GM12878 (cell line): Measurements from ENCODE around the gene FGD5. TPM values are rescaled to one million over a fixed set of nuclear protein-coding genes. Genes with fewer than 3 reads are reported as not detected.

Experiments
- ATF7 ChIP-seq: fragments of 450-650 bp; IDR thresholded peaks from 2 replicates; pipeline ENCODE4 v1.6.1; 2016; ENCODE audit warnings: low read depth, mild to moderate bottlenecking
- BCL11A ChIP-seq: IDR thresholded peaks from 2 replicates; pipeline ENCODE4 v1.6.1; 2011; ENCODE audit warnings: low read depth, low read length
- BHLHE40 ChIP-seq, 2 experiments: fragments of 450-650 bp in 1 of 2; IDR thresholded peaks; 2 replicates each; pipeline ENCODE4 v1.6.1; 2011 to 2017; ENCODE audit warnings: low read depth in 2 of 2, borderline replicate concordance in 1 of 2, improper control_type of control experiment in 1 of 2, low read length in 1 of 2, mild to moderate bottlenecking in 1 of 2
- EZH2 ChIP-seq: IDR thresholded peaks from 2 replicates; pipeline ENCODE4 v1.6.1; 2012; ENCODE audit warnings: low read depth, mild to moderate bottlenecking, control low read depth, inconsistent platforms, low read length, borderline replicate concordance; ENCODE audit not compliant: control insufficient read depth
- HCFC1 ChIP-seq: fragments of 150-350 bp; IDR thresholded peaks from 2 replicates; pipeline ENCODE4 v1.6.1; 2014; ENCODE audit warnings: low read length
- IKZF1 ChIP-seq: fragments of 450-650 bp; conservative IDR thresholded peaks from 2 replicates; pipeline ENCODE4 v1.6.1; 2017; ENCODE audit warnings: antibody characterized with exemption, mild to moderate bottlenecking
- KDM1A ChIP-seq: fragments of 200-600 bp; sonication (generic); IDR thresholded peaks from 2 replicates; pipeline ENCODE4 v1.6.1; 2016; ENCODE audit warnings: borderline replicate concordance
- NFIC ChIP-seq: IDR thresholded peaks from 2 replicates; pipeline ENCODE4 v1.6.1; 2012; ENCODE audit warnings: low read depth, mild to moderate bottlenecking, inconsistent platforms, low read length, moderate library complexity
- RAD51 ChIP-seq: fragments of 450-650 bp; IDR thresholded peaks from 2 replicates; pipeline ENCODE4 v1.6.1; 2016; ENCODE audit warnings: moderate library complexity, mild to moderate bottlenecking, inconsistent platforms
- STAT1 ChIP-seq: fragments of 450-650 bp; conservative IDR thresholded peaks from 2 replicates; pipeline ENCODE4 v1.6.1; 2014; ENCODE audit warnings: antibody characterized with exemption, mild to moderate bottlenecking
- TAF1 ChIP-seq: IDR thresholded peaks from 2 replicates; pipeline ENCODE4 v1.6.1; 2011; ENCODE audit warnings: mild to moderate bottlenecking, low read depth, low read length, borderline replicate concordance
- WRNIP1 ChIP-seq: IDR thresholded peaks from 2 replicates; pipeline ENCODE4 v1.6.1; 2011; ENCODE audit warnings: low read depth, low read length, improper control_type of control experiment, borderline replicate concordance
- ZNF207 ChIP-seq: fragments of 450-650 bp; IDR thresholded peaks from 2 replicates; pipeline ENCODE4 v1.6.1; 2014; ENCODE audit warnings: antibody characterized with exemption, mild to moderate bottlenecking, borderline replicate concordance
- polyA plus RNA-seq, 11 experiments: library from polyadenylated mRNA; depleted of rRNA in 4 of 11; unstranded in 6 of 11; stranded (reverse) in 5 of 11; fragments of >200 nt; fragmentation: Nextera tagmentation in 4 of 11; fragmentation: Illumina TruSeq in 1 of 11; extraction: Ambion mirVana in 4 of 11; extraction: Trizol in 1 of 11; gene quantifications; 1 replicate in 1 of 11; 2 replicates in 10 of 11; pipeline versions ENCODE4 v1.2.1 to v1.2.3, GENCODE V29; 2011 to 2016; ENCODE audit warnings: inconsistent platforms in 2 of 11, missing spikeins in 2 of 11, low read depth in 1 of 11
- total RNA-seq, 4 experiments: library from RNA; depleted of rRNA in 3 of 4; stranded (reverse); fragments of >200 nt in 3 of 4; fragmentation: Illumina TruSeq in 1 of 4; extraction: Trizol in 1 of 4; gene quantifications; 2 replicates each; pipeline versions ENCODE4 v1.2.1 to v1.2.3, GENCODE V29; 2013 to 2021
- TF ChIP-seq, protein P1 (sequence below): fragments of 450-650 bp; formaldehyde crosslinking; IDR thresholded peaks from 2 replicates; pipeline ENCODE4 v1.5.0; 2022; ENCODE audit warnings: mild to moderate bottlenecking, missing genetic modification characterization

FGD5 gene
- total and polyA plus RNA-seq, 10 of the 15 experiments (the other 5 are each of a cell fraction or from before 2014, with no cell fraction given) = 0.03 to 0.13 (median 0.11) TPM; not detected in 3

DNA sequence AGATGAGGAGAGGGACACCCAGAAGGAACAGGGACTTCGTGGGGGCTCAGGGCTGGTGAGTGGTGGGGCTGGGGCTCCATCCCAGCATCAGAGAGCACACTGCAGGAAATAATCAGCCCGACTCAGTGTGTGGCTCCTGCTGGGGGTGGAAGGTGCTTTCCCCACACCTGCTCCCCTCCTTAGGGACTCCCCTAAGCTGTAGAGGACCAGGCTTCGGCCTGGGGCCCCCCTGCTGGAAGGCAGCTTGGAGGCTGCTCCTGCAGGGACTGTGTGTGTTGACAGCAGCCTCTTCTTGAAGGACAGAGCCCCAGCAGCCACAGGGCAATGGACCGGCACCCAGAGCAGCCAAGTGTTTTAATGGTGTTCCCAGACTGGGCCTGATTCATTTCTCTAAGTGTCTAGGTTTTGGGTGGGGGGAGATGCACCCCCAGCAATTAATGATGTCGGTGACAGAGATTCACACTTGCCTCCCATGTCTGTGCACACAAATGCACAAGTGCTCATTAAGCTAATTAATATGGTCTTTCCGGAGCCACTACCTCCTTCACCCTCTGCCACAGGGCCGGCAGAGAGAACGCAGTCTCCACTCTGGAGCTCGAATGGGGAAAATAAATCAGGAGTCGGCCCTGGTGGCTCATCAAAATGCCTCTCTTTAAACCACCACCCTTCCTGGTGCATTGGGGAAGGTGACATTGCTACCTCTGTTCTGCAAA, 16.9 kb upstream of the FGD5 start (continued):
- TF ChIP-seq EZH2 (no peak), ATF7 (no peak), STAT1 (no peak), ZNF207 (no peak), RAD51 (no peak), TAF1 (no peak), NFIC (no peak), BHLHE40 (IDR thresholded peaks at IDR 0.05; ENCODE audit: borderline replicate concordance in 1 of 2, low read depth in 2 of 2, low read length in 1 of 2) (no peak), BCL11A (no peak), HCFC1 (no peak), WRNIP1 (no peak), IKZF1 (peak; percentile 35; the same call in 1 of the 2 replicates), KDM1A (no peak)
- TF ChIP-seq, protein P1, sequence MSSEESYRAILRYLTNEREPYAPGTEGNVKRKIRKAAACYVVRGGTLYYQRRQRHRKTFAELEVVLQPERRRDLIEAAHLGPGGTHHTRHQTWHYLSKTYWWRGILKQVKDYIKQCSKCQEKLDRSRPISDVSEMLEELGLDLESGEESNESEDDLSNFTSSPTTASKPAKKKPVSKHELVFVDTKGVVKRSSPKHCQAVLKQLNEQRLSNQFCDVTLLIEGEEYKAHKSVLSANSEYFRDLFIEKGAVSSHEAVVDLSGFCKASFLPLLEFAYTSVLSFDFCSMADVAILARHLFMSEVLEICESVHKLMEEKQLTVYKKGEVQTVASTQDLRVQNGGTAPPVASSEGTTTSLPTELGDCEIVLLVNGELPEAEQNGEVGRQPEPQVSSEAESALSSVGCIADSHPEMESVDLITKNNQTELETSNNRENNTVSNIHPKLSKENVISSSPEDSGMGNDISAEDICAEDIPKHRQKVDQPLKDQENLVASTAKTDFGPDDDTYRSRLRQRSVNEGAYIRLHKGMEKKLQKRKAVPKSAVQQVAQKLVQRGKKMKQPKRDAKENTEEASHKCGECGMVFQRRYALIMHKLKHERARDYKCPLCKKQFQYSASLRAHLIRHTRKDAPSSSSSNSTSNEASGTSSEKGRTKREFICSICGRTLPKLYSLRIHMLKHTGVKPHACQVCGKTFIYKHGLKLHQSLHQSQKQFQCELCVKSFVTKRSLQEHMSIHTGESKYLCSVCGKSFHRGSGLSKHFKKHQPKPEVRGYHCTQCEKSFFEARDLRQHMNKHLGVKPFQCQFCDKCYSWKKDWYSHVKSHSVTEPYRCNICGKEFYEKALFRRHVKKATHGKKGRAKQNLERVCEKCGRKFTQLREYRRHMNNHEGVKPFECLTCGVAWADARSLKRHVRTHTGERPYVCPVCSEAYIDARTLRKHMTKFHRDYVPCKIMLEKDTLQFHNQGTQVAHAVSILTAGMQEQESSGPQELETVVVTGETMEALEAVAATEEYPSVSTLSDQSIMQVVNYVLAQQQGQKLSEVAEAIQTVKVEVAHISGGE (CRISPR knock-in tag) = no peak
